ENCODE measurements around the gene VDAC1.

DNA sequence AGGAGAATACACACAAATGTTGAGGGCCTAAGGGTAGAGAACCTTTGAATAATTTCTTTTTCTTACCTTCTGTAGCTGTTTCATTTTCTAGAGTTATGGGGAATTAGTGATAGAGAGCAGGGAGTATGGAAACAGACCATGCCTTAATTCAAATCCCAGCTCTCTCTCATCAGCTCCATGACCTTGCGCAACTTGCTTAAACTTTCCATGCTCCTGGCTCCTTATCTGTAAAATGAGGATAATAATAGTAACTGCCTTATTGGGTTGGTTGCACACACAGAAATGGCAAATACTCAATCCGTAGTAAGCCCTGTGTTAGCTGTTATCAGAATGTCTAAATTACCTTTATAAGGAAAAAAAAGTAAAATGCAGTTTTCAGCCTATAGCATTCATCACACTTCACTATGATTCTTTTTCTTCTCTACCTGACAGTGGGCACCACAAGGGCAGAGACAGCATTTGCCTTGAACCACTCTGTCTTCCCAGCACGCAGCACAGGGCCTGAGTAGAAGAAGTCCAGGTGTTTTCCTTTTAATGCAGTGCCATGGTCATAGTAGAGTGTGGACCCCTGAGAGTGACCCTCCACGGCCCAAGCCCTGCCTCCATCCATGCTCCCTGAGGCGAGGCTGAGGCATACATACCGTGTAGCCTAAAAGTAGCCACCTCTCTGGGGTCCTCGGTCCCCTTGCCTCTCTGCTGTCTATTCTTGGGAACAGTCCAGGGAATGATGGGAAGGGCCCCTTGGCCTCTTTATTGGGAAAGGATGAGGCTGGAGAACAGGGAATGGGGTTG, 53.8 kb downstream of the VDAC1 start:
- TF ChIP-seq, protein P1, sequence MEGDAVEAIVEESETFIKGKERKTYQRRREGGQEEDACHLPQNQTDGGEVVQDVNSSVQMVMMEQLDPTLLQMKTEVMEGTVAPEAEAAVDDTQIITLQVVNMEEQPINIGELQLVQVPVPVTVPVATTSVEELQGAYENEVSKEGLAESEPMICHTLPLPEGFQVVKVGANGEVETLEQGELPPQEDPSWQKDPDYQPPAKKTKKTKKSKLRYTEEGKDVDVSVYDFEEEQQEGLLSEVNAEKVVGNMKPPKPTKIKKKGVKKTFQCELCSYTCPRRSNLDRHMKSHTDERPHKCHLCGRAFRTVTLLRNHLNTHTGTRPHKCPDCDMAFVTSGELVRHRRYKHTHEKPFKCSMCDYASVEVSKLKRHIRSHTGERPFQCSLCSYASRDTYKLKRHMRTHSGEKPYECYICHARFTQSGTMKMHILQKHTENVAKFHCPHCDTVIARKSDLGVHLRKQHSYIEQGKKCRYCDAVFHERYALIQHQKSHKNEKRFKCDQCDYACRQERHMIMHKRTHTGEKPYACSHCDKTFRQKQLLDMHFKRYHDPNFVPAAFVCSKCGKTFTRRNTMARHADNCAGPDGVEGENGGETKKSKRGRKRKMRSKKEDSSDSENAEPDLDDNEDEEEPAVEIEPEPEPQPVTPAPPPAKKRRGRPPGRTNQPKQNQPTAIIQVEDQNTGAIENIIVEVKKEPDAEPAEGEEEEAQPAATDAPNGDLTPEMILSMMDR (IDR thresholded peaks at IDR 0.05), result no peak
- TF ChIP-seq SIN3A (IDR thresholded peaks at IDR 0.05; ENCODE audit: borderline replicate concordance, insufficient read depth, low read depth, low read length) (no peak), POLR2AphosphoS5 (IDR thresholded peaks at IDR 0.05; ENCODE audit: low read depth, low read length) (no peak), TCF7L2 (IDR thresholded peaks at IDR 0.05; ENCODE audit: low read depth, low read length) (no peak)
- TF ChIP-seq, protein P2, sequence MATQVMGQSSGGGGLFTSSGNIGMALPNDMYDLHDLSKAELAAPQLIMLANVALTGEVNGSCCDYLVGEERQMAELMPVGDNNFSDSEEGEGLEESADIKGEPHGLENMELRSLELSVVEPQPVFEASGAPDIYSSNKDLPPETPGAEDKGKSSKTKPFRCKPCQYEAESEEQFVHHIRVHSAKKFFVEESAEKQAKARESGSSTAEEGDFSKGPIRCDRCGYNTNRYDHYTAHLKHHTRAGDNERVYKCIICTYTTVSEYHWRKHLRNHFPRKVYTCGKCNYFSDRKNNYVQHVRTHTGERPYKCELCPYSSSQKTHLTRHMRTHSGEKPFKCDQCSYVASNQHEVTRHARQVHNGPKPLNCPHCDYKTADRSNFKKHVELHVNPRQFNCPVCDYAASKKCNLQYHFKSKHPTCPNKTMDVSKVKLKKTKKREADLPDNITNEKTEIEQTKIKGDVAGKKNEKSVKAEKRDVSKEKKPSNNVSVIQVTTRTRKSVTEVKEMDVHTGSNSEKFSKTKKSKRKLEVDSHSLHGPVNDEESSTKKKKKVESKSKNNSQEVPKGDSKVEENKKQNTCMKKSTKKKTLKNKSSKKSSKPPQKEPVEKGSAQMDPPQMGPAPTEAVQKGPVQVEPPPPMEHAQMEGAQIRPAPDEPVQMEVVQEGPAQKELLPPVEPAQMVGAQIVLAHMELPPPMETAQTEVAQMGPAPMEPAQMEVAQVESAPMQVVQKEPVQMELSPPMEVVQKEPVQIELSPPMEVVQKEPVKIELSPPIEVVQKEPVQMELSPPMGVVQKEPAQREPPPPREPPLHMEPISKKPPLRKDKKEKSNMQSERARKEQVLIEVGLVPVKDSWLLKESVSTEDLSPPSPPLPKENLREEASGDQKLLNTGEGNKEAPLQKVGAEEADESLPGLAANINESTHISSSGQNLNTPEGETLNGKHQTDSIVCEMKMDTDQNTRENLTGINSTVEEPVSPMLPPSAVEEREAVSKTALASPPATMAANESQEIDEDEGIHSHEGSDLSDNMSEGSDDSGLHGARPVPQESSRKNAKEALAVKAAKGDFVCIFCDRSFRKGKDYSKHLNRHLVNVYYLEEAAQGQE (IDR thresholded peaks at IDR 0.05; ENCODE audit: insufficient read depth in 1 of 2, low read depth in 2 of 2, low read length in 1 of 2), result no peak
